Uterus (tissue), 2 donors: ENCODE results near the gene GAS1.

Experiments used
- CTCF ChIP-seq, 4 experiments: fragments of 200-600 bp in 2 of 4; fragments of 450-650 bp in 2 of 4; sonication (generic) in 2 of 4; IDR thresholded peaks; one replicate each; pipeline ENCODE4 v1.5.1; 2016 to 2019; ENCODE audit warnings: antibody characterized with exemption in 4 of 4, mild to moderate bottlenecking in 2 of 4, moderate library complexity in 1 of 4
- POLR2A ChIP-seq, 2 donors: fragments of 450-650 bp; IDR thresholded peaks; one replicate each; pipeline ENCODE4 v1.6.1; 2016; ENCODE audit warnings: antibody characterized with exemption in 2 of 2, mild to moderate bottlenecking in 1 of 2, moderate library complexity in 1 of 2

- TF ChIP-seq CTCF (IDR thresholded peaks at IDR 0.05) (no peak), POLR2A (IDR thresholded peaks at IDR 0.05) (no peak)
These were observed 21.1 kb upstream of the GAS1 start for GRCh38 chr9:86968258-86968920.
